GM19328 (cell line): ENCODE data around the gene PCDHA9.
"Not testable (repeated sequence)": the region's sequence is repeated elsewhere in the genome, so short reads cannot be mapped to it uniquely, and the experiment has no call there.

Experiments
- ATAC-seq: cut with Tn5 transposase; IDR thresholded peaks from one replicate; pipeline ENCODE4 v1.9.1; 2021; ENCODE audit warnings: mild to moderate bottlenecking, moderate library complexity; ENCODE audit not compliant: unreplicated experiment

Gene PCDHA9

DNA sequence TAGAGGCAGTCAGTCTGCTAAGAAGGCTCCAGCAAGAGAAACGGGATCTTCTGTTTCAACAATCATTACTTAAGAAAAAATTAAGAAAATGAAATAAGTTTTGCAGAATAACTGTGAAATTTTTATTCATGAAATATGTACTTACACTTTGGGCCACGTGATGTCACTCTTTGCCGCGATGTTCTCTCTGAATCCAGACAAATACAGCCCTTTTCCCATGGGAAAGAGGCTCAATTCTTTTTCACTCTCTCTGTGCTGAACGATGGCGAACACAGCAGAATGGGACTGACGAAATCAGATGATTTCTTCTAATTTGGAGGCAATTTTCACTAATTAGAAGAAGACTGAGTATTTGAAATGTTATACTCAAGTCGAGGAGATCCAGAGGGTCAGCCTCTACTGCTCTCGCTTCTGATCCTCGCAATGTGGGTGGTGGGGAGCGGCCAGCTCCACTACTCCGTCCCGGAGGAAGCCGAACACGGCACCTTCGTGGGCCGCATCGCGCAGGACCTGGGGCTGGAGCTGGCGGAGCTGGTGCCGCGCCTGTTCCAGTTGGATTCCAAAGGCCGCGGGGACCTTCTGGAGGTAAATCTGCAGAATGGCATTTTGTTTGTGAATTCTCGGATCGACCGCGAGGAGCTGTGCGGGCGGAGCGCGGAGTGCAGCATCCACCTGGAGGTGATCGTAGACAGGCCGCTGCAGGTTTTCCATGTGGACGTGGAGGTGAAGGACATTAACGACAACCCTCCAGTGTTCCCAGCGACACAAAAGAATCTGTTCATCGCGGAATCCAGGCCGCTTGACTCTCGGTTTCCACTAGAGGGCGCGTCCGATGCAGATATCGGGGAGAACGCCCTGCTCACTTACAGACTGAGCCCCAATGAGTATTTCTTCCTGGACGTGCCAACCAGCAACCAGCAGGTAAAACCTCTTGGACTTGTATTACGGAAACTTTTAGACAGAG, at the start of gene PCDHA9:
Gene PCDHA9 (plus strand): TSS at position 244 of the 964 bp plus-strand sequence. CDS start 114 bp downstream, at position 358.
- not testable (repeated sequence) for ATAC-seq

GRCh38 chr5:140800816-140801493, 47.2 kb upstream of the PCDHA9 start, which contains the start of gene PCDHA3:
Gene PCDHA3, plus strand, starts transcription at chr5:140801057.
- ATAC-seq: no peak

- no peak for ATAC-seq
Observed at GRCh38 chr5:140801494-140801841, 46.7 kb upstream of the PCDHA9 start.

GRCh38 chr5:140802381-140802780, 45.8 kb upstream of the PCDHA9 start:
- ATAC-seq: not testable (repeated sequence)

DNA sequence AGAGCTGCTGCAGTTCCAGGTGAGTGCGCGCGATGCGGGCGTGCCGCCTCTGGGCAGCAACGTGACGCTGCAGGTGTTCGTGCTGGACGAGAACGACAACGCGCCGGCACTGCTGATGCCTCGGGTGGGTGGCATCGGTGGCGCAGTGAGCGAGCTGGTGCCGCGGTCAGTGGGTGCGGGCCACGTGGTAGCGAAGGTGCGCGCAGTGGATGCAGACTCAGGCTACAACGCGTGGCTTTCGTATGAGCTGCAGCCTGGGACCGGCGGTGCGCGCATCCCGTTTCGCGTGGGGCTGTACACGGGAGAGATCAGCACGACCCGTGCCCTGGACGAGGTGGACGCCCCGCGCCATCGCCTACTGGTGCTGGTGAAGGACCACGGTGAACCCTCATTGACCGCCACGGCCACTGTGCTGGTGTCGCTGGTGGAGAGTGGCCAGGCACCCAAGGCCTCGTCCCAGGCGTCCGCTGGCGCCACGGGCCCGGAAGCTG, 45.4 kb upstream of the PCDHA9 start:
- no peak for ATAC-seq

- no peak for ATAC-seq
Observed at GRCh38 chr5:140806834-140807775, 41.1 kb upstream of the PCDHA9 start, which contains the start of gene PCDHA4. Gene PCDHA4, plus strand, starts transcription at chr5:140807068.

GRCh38 chr5:140808241-140808888, 39.8 kb upstream of the PCDHA9 start:
- not testable (repeated sequence) for ATAC-seq

DNA sequence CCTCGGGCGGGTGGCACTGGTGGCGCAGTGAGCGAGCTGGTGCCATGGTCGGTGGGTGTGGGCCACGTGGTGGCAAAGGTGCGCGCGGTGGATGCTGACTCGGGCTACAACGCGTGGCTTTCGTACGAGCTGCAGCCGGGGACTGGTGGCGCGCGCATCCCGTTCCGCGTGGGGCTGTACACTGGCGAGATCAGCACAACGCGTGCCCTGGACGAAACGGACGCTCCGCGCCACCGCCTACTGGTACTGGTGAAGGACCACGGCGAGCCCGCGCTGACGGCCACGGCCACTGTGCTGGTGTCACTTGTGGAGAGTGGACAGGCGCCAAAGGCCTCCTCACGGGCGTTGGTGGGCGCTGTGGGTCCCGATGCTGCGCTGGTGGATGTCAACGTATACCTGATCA, 39.3 kb upstream of the PCDHA9 start:
- no peak for ATAC-seq

DNA sequence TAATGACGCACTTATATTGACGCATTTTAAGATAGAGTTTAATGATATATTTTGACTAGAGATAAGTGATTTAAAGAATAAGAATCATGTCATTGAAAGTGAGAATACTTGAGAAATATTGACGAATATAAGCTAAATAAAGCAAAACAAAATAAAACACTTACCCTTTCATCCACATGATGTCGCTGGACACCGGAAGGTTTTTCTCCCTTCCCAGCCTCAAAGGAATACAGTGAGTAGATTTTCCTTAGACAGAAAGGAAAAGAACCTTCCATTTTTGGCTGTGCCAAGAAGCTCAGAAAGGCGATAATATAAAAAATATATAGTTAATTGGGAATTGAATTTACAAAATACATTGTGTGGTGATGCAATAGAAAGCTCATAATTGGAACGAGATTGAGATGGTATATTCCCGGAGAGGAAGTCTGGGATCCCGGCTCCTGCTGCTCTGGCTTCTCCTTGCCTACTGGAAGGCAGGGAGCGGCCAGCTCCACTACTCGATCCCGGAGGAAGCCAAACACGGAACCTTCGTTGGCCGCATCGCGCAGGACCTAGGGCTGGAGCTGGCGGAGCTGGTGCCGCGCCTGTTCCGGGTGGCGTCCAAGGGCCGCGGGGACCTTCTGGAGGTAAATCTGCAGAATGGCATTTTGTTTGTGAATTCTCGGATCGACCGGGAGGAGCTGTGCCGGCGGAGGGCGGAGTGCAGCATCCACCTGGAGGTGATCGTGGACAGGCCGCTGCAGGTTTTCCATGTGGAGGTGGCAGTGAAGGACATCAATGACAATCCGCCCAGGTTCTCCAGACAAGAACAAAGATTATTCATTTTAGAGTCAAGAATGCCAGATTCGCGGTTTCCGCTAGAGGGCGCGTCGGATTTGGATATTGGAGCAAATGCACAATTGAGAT, 26.6 kb upstream of the PCDHA9 start, which contains the start of gene PCDHA5:
Gene PCDHA5 (plus strand): TSS at position 239 of the 906 bp plus-strand sequence.
- ATAC-seq: no peak

- ATAC-seq: no peak
Observed at GRCh38 chr5:140822281-140822629, 25.9 kb upstream of the PCDHA9 start.

- not testable (repeated sequence) for ATAC-seq
Observed at GRCh38 chr5:140822969-140823368, 25.2 kb upstream of the PCDHA9 start.

- ATAC-seq: no peak
Observed at GRCh38 chr5:140823475-140823874, 24.7 kb upstream of the PCDHA9 start.

DNA sequence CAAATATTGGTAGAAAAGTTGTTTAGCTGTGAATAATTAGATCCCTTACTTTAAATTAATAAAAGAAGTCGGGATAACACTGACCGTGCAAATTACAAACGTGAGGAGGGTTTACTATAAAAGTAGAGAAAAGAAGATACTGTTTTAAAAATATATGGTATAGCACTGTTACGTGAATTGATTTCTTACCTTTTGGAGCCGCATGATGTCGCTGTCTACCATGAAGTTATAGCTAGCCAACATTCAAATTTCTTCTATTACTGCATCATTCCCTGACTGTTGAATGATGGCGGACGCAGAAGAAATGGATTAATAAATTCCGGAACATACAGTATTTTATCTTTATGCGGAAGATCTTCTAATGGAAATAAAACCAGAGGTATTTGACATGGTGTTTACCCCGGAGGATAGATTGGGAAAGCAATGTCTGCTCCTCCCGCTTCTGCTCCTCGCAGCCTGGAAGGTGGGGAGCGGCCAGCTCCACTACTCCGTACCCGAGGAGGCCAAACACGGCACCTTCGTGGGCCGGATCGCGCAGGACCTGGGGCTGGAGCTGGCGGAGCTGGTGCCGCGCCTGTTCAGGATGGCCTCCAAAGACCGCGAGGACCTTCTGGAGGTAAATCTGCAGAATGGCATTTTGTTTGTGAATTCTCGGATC, 20.3 kb upstream of the PCDHA9 start, which contains the start of gene PCDHA6:
Gene PCDHA6 (plus strand): TSS at position 257 of the 658 bp plus-strand sequence. CDS start 132 bp downstream, at position 389.
- ATAC-seq: no peak

GRCh38 chr5:140828362-140828737, 19.8 kb upstream of the PCDHA9 start:
- ATAC-seq: no peak

DNA sequence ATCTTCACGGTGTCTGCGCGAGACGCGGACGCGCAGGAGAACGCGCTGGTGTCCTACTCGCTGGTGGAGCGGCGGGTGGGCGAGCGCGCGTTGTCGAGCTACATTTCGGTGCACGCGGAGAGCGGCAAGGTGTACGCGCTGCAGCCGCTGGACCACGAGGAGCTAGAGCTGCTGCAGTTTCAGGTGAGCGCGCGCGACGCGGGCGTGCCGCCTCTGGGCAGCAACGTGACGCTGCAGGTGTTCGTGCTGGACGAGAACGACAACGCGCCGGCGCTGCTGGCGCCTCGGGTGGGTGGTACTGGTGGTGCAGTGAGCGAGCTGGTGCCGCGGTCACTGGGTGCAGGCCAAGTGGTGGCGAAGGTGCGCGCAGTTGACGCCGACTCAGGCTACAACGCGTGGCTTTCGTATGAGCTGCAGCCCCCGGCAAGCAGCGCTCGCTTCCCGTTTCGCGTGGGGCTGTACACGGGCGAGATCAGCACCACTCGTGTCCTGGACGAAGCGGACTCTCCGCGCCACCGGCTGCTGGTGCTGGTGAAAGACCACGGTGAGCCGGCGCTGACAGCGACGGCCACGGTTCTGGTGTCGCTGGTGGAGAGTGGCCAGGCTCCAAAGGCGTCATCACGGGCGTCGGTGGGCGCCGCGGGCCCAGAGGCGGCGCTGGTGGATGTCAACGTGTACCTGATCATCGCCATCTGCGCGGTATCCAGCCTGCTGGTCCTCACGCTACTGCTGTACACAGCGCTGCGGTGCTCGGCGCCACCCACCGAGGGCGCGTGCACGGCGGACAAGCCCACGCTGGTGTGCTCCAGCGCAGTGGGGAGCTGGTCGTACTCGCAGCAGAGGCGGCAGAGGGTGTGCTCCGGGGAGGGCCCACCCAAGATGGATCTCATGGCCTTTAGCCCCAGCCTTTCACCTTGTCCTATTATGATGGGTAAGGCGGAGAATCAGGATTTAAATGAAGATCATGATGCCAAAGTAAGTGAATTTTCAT, 18.4 kb upstream of the PCDHA9 start:
- ATAC-seq: not testable (repeated sequence)

GRCh38 chr5:140833993-140834392, 14.2 kb upstream of the PCDHA9 start, which contains the start of gene PCDHA7:
Gene PCDHA7, plus strand, starts transcription at chr5:140834269. Its CDS starts 115 bp downstream, at chr5:140834384.
- ATAC-seq: no peak

DNA sequence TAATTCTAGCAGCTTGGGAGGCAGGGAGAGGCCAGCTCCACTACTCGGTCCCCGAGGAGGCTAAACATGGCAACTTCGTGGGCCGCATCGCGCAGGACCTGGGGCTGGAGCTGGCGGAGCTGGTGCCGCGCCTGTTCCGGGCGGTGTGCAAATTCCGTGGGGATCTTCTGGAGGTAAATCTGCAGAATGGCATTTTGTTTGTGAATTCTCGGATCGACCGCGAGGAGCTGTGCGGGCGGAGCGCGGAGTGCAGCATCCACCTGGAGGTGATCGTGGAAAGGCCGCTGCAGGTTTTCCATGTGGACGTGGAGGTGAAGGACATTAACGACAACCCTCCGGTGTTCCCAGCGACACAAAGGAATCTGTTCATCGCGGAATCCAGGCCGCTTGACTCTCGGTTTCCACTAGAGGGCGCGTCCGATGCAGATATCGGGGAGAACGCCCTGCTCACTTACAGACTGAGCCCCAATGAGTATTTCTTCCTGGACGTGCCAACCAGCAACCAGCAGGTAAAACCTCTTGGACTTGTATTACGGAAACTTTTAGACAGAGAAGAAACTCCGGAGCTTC, 13.7 kb upstream of the PCDHA9 start:
- not testable (repeated sequence) for ATAC-seq
